Measurements from ENCODE around the gene SSUH2. TPM values are rescaled to one million over a fixed set of nuclear protein-coding genes. Genes with fewer than 3 reads are reported as not detected.

SSUH2 gene
- total and polyA plus RNA-seq, 2 of the 4 experiments (the other 2 are of a cell fraction): 0.10 TPM; not detected in 1

- dilution Hi-C loops (cut with HindIII; ENCODE audit: low sequenced_read_pairs, unreplicated experiment): no loop called here
- Histone ChIP-seq H3K4me2 (ENCODE audit: low read depth, low read length) (no peak overlapping the region), H2AFZ (replicated peaks; ENCODE audit: low read length, poor library complexity) (no peak overlapping the region), H3K14ac (replicated peaks; ENCODE audit: low read depth, low read length) (no peak overlapping the region), H4K91ac (ENCODE audit: insufficient read depth, low read depth, low read length) (no peak overlapping the region), H3K79me1 (ENCODE audit: low read depth in 1 of 2, low read length in 2 of 2) (no peaks in the 10 kb centered on the region), H3K9me1 (ENCODE audit: insufficient read depth, low read length) (no peaks in the 10 kb centered on the region), H2AK9ac (replicated peaks; ENCODE audit: low read depth, low read length, poor library complexity) (no peak overlapping the region), H2BK15ac (ENCODE audit: low read depth, low read length) (no peak overlapping the region), H4K5ac (ENCODE audit: low read depth, low read length) (no peak overlapping the region), H2BK120ac (ENCODE audit: low read depth, low read length) (no peak overlapping the region), H3K4me1 (ENCODE audit: control insufficient read depth, insufficient read depth, low read length) (no peaks in the 10 kb centered on the region), H3K27me3 (ENCODE audit: control insufficient read depth, insufficient read depth, low read length) (peaks cover 2% of the 10 kb centered on the region; the same call in 1 of the 2 replicates), H3K4me3 (ENCODE audit: insufficient read depth, low read depth, low read length) (no peak overlapping the region), H3K9ac (ENCODE audit: low read depth, low read length) (no peak overlapping the region), H2AK5ac (ENCODE audit: low read depth, low read length) (no peak overlapping the region), H4K20me1 (ENCODE audit: insufficient read depth, low read length) (no peaks in the 10 kb centered on the region), H3K18ac (ENCODE audit: low read depth, low read length) (no peak overlapping the region), H2BK20ac (ENCODE audit: low read depth, low read length) (no peak overlapping the region), H3K23ac (ENCODE audit: low read depth, low read length) (no peak overlapping the region), H3K36me3 (ENCODE audit: control insufficient read depth, insufficient read depth, low read length) (no peaks in the 10 kb centered on the region), H3K56ac (ENCODE audit: extremely low read depth, insufficient read depth, low read length) (no peak overlapping the region), H3K4ac (ENCODE audit: low read depth, low read length) (no peak overlapping the region), H3K27ac (ENCODE audit: insufficient read depth, low read length) (no peak overlapping the region), H2BK5ac (ENCODE audit: low read depth, low read length, poor library complexity, severe bottlenecking) (no peak overlapping the region), H3K9me3 (ENCODE audit: control insufficient read depth, insufficient read depth, low read length) (no peaks in the 10 kb centered on the region), H4K8ac (ENCODE audit: low read depth in 2 of 2, low read length in 2 of 2) (no peak overlapping the region)
- ChIA-PET CTCF (no interaction called here), POLR2A (ENCODE audit: unreplicated experiment) (no interaction called here)
- no TSS peak for BruUV-seq (replicated peaks)
- DNase-seq: no peak
- ATAC-seq (ENCODE audit: low read depth): no peak
- intact Hi-C loops (cut with micrococcal nuclease): loop anchor here (10.0 kb wide), 1 partner anchor 297 kb away; the partner anchor contains the start of gene RAD18
- 36% methylated on average over 2 of the region's 6 CpGs; no CpG with 5 or more reads in 1 of the 2 experiments for WGBS, 2 experiments (ENCODE audit: extremely low coverage in 2 of 2, insufficient read length in 1 of 2)
- in situ Hi-C loops (cut with MboI; ENCODE audit: low sequenced_read_pairs): loop anchor here (25.0 kb wide), 1 partner anchor 395 kb away; no protein-coding TSS in a partner anchor
- TF ChIP-seq CEBPB (IDR thresholded peaks at IDR 0.05; ENCODE audit: low read depth, low read length) (peak; percentile 34; the same call in 1 of the 2 replicates), POLR2A (IDR thresholded peaks at IDR 0.05; ENCODE audit: low read depth, low read length) (no peak)
Measured at GRCh38 chr3:8667463-8668091, 23.0 kb upstream of the SSUH2 start.
